ENCODE data around the gene PPCS. TPM values are rescaled to one million over a fixed set of nuclear protein-coding genes. Genes with fewer than 3 reads are reported as not detected.
A peak's percentile ranks its signal among the peaks of the same experiment; 100 is the strongest.

Gene PPCS
- total and polyA plus RNA-seq, 2 donors (not counting 1 experiment from before 2014, with no cell fraction given) = 39.3 to 40.3 TPM

DNA sequence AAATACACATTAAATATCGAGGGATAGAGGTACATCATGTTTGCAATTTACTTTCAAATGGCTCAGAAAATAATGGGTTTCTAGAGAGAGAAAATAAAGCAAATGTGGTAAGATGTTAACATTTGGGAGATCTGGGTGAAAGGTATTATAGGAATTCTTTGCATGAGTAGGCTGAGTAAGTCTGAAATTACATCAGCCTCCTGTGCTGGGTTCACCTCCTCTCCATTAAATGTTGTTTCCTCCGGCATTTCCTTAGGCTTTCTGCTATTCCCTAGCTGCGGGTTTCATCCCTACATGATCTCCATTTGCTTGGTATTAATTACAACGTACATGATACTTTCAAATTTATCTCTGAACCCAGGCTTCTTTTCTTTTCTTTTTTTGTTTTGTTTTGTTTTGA, 32.1 kb upstream of the PPCS start:
- Histone ChIP-seq H3K27ac (ENCODE audit: insufficient read depth, low read length) (no peak overlapping the region), H4K20me1 (ENCODE audit: control insufficient read depth, extremely low read depth, insufficient read depth, low read length) (no peaks in the 10 kb centered on the region), H3K4me2 (ENCODE audit: extremely low read depth, insufficient read depth, low read length) (no peak overlapping the region), H2AFZ (ENCODE audit: low read length) (no peak overlapping the region), H3K79me2 (ENCODE audit: control insufficient read depth, insufficient read depth, low read length) (no peaks in the 10 kb centered on the region), H3K9ac (ENCODE audit: insufficient read depth, low read length) (no peak overlapping the region), H3K4me1 (ENCODE audit: control insufficient read depth, extremely low read depth, insufficient read depth, low read length) (peaks cover 2% of the 10 kb centered on the region), H3K9me3 (ENCODE audit: control insufficient read depth, insufficient read depth, low read depth, low read length) (no peaks in the 10 kb centered on the region), H3K36me3 (ENCODE audit: control insufficient read depth, insufficient read depth, low read length) (no peaks in the 10 kb centered on the region), H3K4me3 (replicated peaks in 1 of 4; ENCODE audit: control extremely low read depth in 1 of 4, insufficient read depth in 1 of 4, low read depth in 3 of 4, low read length in 4 of 4) (no peak overlapping the region), H3K27me3 (ENCODE audit: control insufficient read depth, insufficient read depth, low read length) (no peaks in the 10 kb centered on the region)
- peak; percentile 34 to 39 for DNase-seq (ENCODE audit: low read depth in 2 of 2)
- no peak for TF ChIP-seq EZH2 (IDR thresholded peaks at IDR 0.05; ENCODE audit: low read length, missing control alignments)
- TF ChIP-seq CTCF (conservative IDR thresholded peaks at IDR 0.05 in 1 of 2, IDR thresholded peaks at IDR 0.05 in 1 of 2; ENCODE audit: low read depth in 1 of 2, low read length in 2 of 2) = no peak

DNA sequence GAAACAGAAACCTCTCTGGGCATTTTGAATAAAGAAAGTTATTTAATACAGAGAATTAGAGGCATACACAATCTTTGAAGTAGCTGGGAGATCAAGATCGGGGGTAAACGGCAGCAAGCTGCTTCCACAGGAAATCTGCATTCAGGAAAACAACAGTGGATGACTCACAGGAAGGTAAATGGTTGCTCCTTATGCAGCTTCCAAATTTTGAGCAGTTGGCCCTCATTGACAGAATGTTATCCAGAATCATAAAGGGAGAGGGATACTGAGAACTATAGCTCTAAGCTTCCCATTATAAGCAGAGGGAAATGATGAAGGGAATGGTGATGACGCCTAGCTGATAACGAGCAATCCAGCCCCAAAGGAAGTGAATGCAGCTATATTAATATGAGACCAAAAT, 29.1 kb upstream of the PPCS start:
- no peak overlapping the region for H3K4me2 ChIP-seq (ENCODE audit: extremely low read depth, insufficient read depth, low read length)

GRCh38 chr1:42429603-42430002, 26.7 kb upstream of the PPCS start:
- H3K79me2 ChIP-seq (ENCODE audit: control insufficient read depth, insufficient read depth, low read length) = no peaks in the 10 kb centered on the region
- H3K4me1 ChIP-seq (ENCODE audit: control insufficient read depth, extremely low read depth, insufficient read depth, low read length) = no peaks in the 10 kb centered on the region
- no peaks in the 10 kb centered on the region for H3K27me3 ChIP-seq (ENCODE audit: control insufficient read depth, insufficient read depth, low read length)
- no peak overlapping the region for H3K27ac ChIP-seq (ENCODE audit: insufficient read depth, low read length)
- H3K4me3 ChIP-seq (replicated peaks in 1 of 4; ENCODE audit: control extremely low read depth in 1 of 4, insufficient read depth in 1 of 4, low read depth in 3 of 4, low read length in 4 of 4) = no peak overlapping the region
- H3K9me3 ChIP-seq (ENCODE audit: control insufficient read depth, insufficient read depth, low read depth, low read length) = no peaks in the 10 kb centered on the region
- H3K9ac ChIP-seq (ENCODE audit: insufficient read depth, low read length) = no peak overlapping the region
- TF ChIP-seq CTCF (conservative IDR thresholded peaks at IDR 0.05 in 1 of 2, IDR thresholded peaks at IDR 0.05 in 1 of 2; ENCODE audit: low read depth in 1 of 2, low read length in 2 of 2) = no peak
- TF ChIP-seq EZH2 (IDR thresholded peaks at IDR 0.05; ENCODE audit: low read length, missing control alignments) = no peak
- no peak overlapping the region for H2AFZ ChIP-seq (ENCODE audit: low read length)
- H4K20me1 ChIP-seq (ENCODE audit: control insufficient read depth, extremely low read depth, insufficient read depth, low read length) = no peaks in the 10 kb centered on the region
- H3K36me3 ChIP-seq (ENCODE audit: control insufficient read depth, insufficient read depth, low read length) = no peaks in the 10 kb centered on the region
- DNase-seq (ENCODE audit: low read depth in 2 of 2) = no peak
- no peak overlapping the region for H3K4me2 ChIP-seq (ENCODE audit: extremely low read depth, insufficient read depth, low read length)

More for the DNA sequence above, 29.1 kb upstream of the PPCS start:
- Histone ChIP-seq H3K79me2 (ENCODE audit: control insufficient read depth, insufficient read depth, low read length) (no peaks in the 10 kb centered on the region), H3K4me3 (replicated peaks in 1 of 4; ENCODE audit: control extremely low read depth in 1 of 4, insufficient read depth in 1 of 4, low read depth in 3 of 4, low read length in 4 of 4) (no peak overlapping the region), H3K9me3 (ENCODE audit: control insufficient read depth, insufficient read depth, low read depth, low read length) (no peaks in the 10 kb centered on the region), H2AFZ (ENCODE audit: low read length) (no peak overlapping the region), H3K27me3 (ENCODE audit: control insufficient read depth, insufficient read depth, low read length) (no peaks in the 10 kb centered on the region), H4K20me1 (ENCODE audit: control insufficient read depth, extremely low read depth, insufficient read depth, low read length) (no peaks in the 10 kb centered on the region), H3K4me1 (ENCODE audit: control insufficient read depth, extremely low read depth, insufficient read depth, low read length) (no peaks in the 10 kb centered on the region), H3K36me3 (ENCODE audit: control insufficient read depth, insufficient read depth, low read length) (no peaks in the 10 kb centered on the region), H3K27ac (ENCODE audit: insufficient read depth, low read length) (no peak overlapping the region), H3K9ac (ENCODE audit: insufficient read depth, low read length) (no peak overlapping the region)
- no peak for DNase-seq (ENCODE audit: low read depth in 2 of 2)
- TF ChIP-seq EZH2 (IDR thresholded peaks at IDR 0.05; ENCODE audit: low read length, missing control alignments) = no peak
- no peak for TF ChIP-seq CTCF (conservative IDR thresholded peaks at IDR 0.05 in 1 of 2, IDR thresholded peaks at IDR 0.05 in 1 of 2; ENCODE audit: low read depth in 1 of 2, low read length in 2 of 2)
